ENCODE results near the gene CREB5. TPM values are rescaled to one million over a fixed set of nuclear protein-coding genes. Genes with fewer than 3 reads are reported as not detected.

CREB5 gene
- total RNA-seq, 1 experiment from 2014 or later, result 5.2 TPM

DNA sequence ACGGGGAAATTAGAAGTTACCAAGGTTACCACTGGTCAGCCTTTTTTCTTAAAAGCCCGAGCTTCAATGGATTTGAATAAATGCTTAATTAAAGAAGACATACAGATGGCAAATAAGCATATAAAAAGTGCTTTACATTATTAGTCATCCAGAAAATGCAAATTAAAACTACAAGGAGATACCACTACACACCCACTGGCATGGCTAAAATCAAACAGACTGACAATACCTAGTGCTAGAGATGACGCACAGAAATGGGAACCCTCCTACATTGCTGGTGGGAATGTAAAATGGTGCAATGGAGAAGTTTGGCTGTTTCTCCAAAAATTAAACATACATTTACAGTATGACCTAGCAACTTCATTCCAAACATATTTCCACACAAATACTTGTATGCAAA is 38.3 kb upstream of the CREB5 start:
- H3K27me3 ChIP-seq (ENCODE audit: low read length), result no peaks in the 10 kb centered on the region
- no peaks in the 10 kb centered on the region for H3K79me2 ChIP-seq (ENCODE audit: low read length)
- peaks cover 8% of the 10 kb centered on the region for H3K4me1 ChIP-seq (ENCODE audit: insufficient read depth, low read length)
- H3K9ac ChIP-seq (ENCODE audit: low read length), result no peak overlapping the region
- POLR2A ChIA-PET (ENCODE audit: unreplicated experiment), result no interaction called here
- H4K20me1 ChIP-seq (ENCODE audit: low read length), result no peaks in the 10 kb centered on the region
- ATAC-seq (no peak), DNase-seq (no peak)
- H2AFZ ChIP-seq (ENCODE audit: low read length), result no peak overlapping the region
- H3K9me2 ChIP-seq (replicated peaks; ENCODE audit: low read length), result no peaks in the 10 kb centered on the region
- CTCF ChIA-PET, result no interaction called here
- intact Hi-C loops (cut with micrococcal nuclease), result no loop called here
- no peak overlapping the region for H3K4me2 ChIP-seq (ENCODE audit: low read length)
- H3K27ac ChIP-seq (ENCODE audit: low read length), result no peak overlapping the region
- no peak overlapping the region for H3K4me3 ChIP-seq (ENCODE audit: low read length)
- no peaks in the 10 kb centered on the region for H3K36me3 ChIP-seq (ENCODE audit: low read depth, low read length)
- TF ChIP-seq EZH2 (IDR thresholded peaks at IDR 0.05; ENCODE audit: low read length, unreplicated experiment) (no peak), EZH2phosphoT487 (IDR thresholded peaks at IDR 0.05; ENCODE audit: borderline replicate concordance, low read length) (no peak)
- TF ChIP-seq, protein P1, sequence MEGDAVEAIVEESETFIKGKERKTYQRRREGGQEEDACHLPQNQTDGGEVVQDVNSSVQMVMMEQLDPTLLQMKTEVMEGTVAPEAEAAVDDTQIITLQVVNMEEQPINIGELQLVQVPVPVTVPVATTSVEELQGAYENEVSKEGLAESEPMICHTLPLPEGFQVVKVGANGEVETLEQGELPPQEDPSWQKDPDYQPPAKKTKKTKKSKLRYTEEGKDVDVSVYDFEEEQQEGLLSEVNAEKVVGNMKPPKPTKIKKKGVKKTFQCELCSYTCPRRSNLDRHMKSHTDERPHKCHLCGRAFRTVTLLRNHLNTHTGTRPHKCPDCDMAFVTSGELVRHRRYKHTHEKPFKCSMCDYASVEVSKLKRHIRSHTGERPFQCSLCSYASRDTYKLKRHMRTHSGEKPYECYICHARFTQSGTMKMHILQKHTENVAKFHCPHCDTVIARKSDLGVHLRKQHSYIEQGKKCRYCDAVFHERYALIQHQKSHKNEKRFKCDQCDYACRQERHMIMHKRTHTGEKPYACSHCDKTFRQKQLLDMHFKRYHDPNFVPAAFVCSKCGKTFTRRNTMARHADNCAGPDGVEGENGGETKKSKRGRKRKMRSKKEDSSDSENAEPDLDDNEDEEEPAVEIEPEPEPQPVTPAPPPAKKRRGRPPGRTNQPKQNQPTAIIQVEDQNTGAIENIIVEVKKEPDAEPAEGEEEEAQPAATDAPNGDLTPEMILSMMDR (conservative IDR thresholded peaks at IDR 0.05; ENCODE audit: low read depth, low read length), result no peak
- H3K9me3 ChIP-seq (ENCODE audit: low read length), result no peaks in the 10 kb centered on the region
- BruUV-seq (replicated peaks), result no TSS peak
- H3F3A ChIP-seq (ENCODE audit: low read length, unreplicated experiment), result no peaks in the 10 kb centered on the region

DNA sequence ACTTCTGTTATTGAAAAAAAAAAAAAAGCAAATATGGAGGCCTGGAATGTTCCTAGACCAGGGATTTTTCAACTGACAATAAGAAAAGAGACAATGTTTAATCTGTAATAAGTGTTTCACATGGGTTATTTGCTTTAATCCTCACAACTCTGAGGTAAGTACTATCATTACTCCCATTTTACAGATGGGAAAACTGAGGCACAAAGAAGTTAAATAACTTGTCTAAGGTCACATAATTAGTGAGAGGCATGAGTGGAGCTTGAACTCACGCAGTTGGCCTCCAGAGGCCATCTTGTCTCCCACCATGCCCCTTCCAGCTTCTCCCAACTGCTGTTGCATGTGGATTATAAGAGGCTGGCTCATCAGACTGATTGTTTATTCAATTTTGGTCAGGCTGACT is 36.6 kb upstream of the CREB5 start:
- BruUV-seq (replicated peaks), result no TSS peak
- Histone ChIP-seq H3K9me2 (replicated peaks; ENCODE audit: low read length) (no peaks in the 10 kb centered on the region), H3K79me2 (ENCODE audit: low read length) (no peaks in the 10 kb centered on the region), H3K27ac (ENCODE audit: low read length) (no peak overlapping the region), H3K9me3 (ENCODE audit: low read length) (no peaks in the 10 kb centered on the region), H3K36me3 (ENCODE audit: low read depth, low read length) (no peaks in the 10 kb centered on the region), H3K27me3 (ENCODE audit: low read length) (no peaks in the 10 kb centered on the region), H3K4me1 (ENCODE audit: insufficient read depth, low read length) (peaks cover 12% of the 10 kb centered on the region), H3K4me2 (ENCODE audit: low read length) (no peak overlapping the region), H3K9ac (ENCODE audit: low read length) (no peak overlapping the region), H2AFZ (ENCODE audit: low read length) (no peak overlapping the region), H3F3A (ENCODE audit: low read length, unreplicated experiment) (no peaks in the 10 kb centered on the region), H3K4me3 (ENCODE audit: low read length) (no peak overlapping the region), H4K20me1 (ENCODE audit: low read length) (no peaks in the 10 kb centered on the region)
- TF ChIP-seq, protein P1 (conservative IDR thresholded peaks at IDR 0.05; ENCODE audit: low read depth, low read length), result no peak
- no peak for TF ChIP-seq EZH2 (IDR thresholded peaks at IDR 0.05; ENCODE audit: low read length, unreplicated experiment)
- no peak for TF ChIP-seq EZH2phosphoT487 (IDR thresholded peaks at IDR 0.05; ENCODE audit: borderline replicate concordance, low read length)
- ChIA-PET CTCF (no interaction called here), POLR2A (ENCODE audit: unreplicated experiment) (no interaction called here)
- intact Hi-C loops (cut with micrococcal nuclease), result no loop called here
- DNase-seq (no peak), ATAC-seq (no peak)

DNA sequence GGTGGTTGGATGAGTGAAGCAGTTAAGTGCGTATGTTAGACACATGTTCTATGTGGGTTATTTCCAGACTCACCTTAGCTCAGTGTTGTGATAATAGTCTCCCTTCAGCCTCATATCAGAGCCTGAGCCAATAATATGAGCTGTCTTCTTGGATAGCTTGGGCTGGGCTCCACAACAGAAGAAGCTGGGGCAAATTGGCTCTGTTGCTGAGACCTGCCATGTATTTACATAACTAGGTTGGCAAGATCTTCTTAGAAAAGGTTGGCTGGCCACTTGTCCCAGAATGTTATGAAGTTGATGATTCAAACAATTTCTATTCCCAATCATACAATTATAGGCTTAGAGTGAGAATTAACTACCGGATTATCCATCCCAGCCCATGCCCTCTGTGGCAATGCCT is 35.7 kb upstream of the CREB5 start:
- Histone ChIP-seq H3K9me2 (replicated peaks; ENCODE audit: low read length) (no peaks in the 10 kb centered on the region), H3K4me3 (ENCODE audit: low read length) (no peak overlapping the region), H4K20me1 (ENCODE audit: low read length) (no peaks in the 10 kb centered on the region), H2AFZ (ENCODE audit: low read length) (no peak overlapping the region), H3K9me3 (ENCODE audit: low read length) (no peaks in the 10 kb centered on the region), H3K27ac (ENCODE audit: low read length) (no peak overlapping the region), H3K27me3 (ENCODE audit: low read length) (no peaks in the 10 kb centered on the region), H3K4me1 (ENCODE audit: insufficient read depth, low read length) (peaks cover 12% of the 10 kb centered on the region), H3K79me2 (ENCODE audit: low read length) (no peaks in the 10 kb centered on the region), H3K36me3 (ENCODE audit: low read depth, low read length) (no peaks in the 10 kb centered on the region), H3K4me2 (ENCODE audit: low read length) (no peak overlapping the region), H3F3A (ENCODE audit: low read length, unreplicated experiment) (no peaks in the 10 kb centered on the region), H3K9ac (ENCODE audit: low read length) (no peak overlapping the region)
- DNase-seq (no peak), ATAC-seq (no peak)
- TF ChIP-seq, protein P1 (conservative IDR thresholded peaks at IDR 0.05; ENCODE audit: low read depth, low read length), result no peak
- no peak for TF ChIP-seq EZH2phosphoT487 (IDR thresholded peaks at IDR 0.05; ENCODE audit: borderline replicate concordance, low read length)
- no peak for TF ChIP-seq EZH2 (IDR thresholded peaks at IDR 0.05; ENCODE audit: low read length, unreplicated experiment)
- POLR2A ChIA-PET (ENCODE audit: unreplicated experiment), result no interaction called here
- CTCF ChIA-PET, result no interaction called here
- no TSS peak for BruUV-seq (replicated peaks)
- intact Hi-C loops (cut with micrococcal nuclease), result no loop called here

Data from PC-3 (cell line).